ENCODE data around the gene VTN. TPM values are rescaled to one million over a fixed set of nuclear protein-coding genes. Genes with fewer than 3 reads are reported as not detected.
A peak's percentile ranks its signal among the peaks of the same experiment; 100 is the strongest.

VTN gene
- total and polyA plus RNA-seq, 3 experiments from 2014 or later = 0.18 to 0.57 TPM; not detected in 1

DNA sequence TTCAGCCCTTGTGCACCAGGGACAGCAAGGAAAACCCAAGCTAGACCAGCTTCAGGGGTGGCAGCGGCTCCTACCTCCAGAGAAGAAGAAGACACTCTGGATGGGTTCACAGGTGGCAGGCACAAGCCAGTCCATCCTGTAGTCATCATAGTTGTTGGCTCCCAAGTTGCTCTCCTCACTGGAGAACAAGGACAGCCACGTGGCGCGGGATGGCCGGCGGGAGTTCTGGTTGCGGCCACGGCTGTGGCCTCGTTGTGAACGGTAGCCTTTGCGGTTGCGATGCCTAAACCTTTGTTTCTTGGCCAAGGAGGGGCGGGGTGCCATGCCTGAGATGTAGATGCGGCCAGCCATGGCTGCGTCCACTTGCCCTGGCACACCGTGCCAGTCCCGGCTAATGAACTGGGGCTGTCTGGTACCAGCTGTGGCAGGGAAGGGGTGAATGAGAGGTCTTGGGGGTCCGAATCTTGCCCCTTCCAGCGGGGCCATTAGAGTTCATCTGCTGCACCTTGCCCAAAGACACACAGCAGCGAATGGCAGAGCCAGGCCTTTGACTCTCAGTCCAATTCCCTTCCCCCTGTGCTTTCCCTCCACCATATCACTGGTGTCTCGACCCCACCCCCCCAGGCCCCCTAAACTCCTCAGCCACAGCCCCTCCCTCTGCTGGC is 2.3 kb downstream of the VTN start:
- Mint-ChIP-seq H3K4me1 (peaks cover 6 to 12% (median 9%) of the 10 kb centered on the region in 3 donors), H3K4me3 (no peak overlapping the region), H3K36me3 (peaks cover 0 to 23% (median 0%) of the 10 kb centered on the region in 3 donors), H3K9me3 (no peaks in the 10 kb centered on the region), H3K27ac (peak overlapping the region in 2 of 8 donors; percentile 72 to 77), H3K27me3 (no peaks in the 10 kb centered on the region)
- peaks cover 12% of the 10 kb centered on the region for H3K4me1 ChIP-seq (ENCODE audit: insufficient read depth, low read length)
- no peak for DNase-seq
- no peaks in the 10 kb centered on the region for H3K9me3 ChIP-seq (ENCODE audit: low read length)
- no peak overlapping the region for H3K27ac ChIP-seq (ENCODE audit: low read depth, low read length)
- CTCF ChIA-PET = interaction anchor here (1.0 kb wide), 2 partner anchors 36 to 49 kb away, joined by 3 read pairs; no protein-coding TSS in a partner anchor
- POLR2A ChIA-PET = interaction anchor here (3.1 kb wide), 1 partner anchor 10 kb away, joined by 10 read pairs; the partner anchor contains the start of gene POLDIP2
- H3K27me3 ChIP-seq (ENCODE audit: insufficient read depth, low read length, poor library complexity, severe bottlenecking) = no peaks in the 10 kb centered on the region
- no peaks in the 10 kb centered on the region for H3K36me3 ChIP-seq (ENCODE audit: insufficient read depth, low read length)
- no peak overlapping the region for H3K4me3 ChIP-seq (ENCODE audit: low read length)

DNA sequence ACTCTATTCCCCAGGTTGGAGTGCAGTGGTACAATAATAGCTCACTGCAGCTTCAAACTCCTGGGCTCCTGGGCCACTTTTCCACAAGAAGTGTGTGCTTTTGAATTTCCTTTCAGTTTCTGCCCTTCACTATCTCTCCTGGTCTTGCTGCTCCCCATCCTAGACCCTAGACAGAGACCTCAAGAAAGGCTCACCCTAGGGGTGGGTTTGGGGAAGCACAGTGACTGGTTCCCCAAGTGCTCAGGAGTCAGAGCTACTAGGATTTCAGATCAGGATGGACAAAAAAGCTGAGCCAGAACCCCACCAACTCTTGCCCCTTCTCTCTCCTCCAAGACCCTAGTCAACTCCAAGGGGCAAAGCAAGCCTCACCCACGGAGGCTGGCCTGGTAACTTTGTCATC is 3.5 kb downstream of the VTN start:
- no peaks in the 10 kb centered on the region for H3K27me3 Mint-ChIP-seq
- Histone ChIP-seq H3K27me3 (ENCODE audit: insufficient read depth, low read length, poor library complexity, severe bottlenecking) (no peaks in the 10 kb centered on the region), H3K4me3 (ENCODE audit: low read length) (no peak overlapping the region), H3K9me3 (ENCODE audit: low read length) (no peaks in the 10 kb centered on the region), H3K27ac (ENCODE audit: low read depth, low read length) (no peak overlapping the region), H3K36me3 (ENCODE audit: insufficient read depth, low read length) (peaks cover 7% of the 10 kb centered on the region), H3K4me1 (ENCODE audit: insufficient read depth, low read length) (peaks cover 7% of the 10 kb centered on the region)
- CTCF ChIA-PET = no interaction called here
- DNase-seq = no peak
- H3K4me3 Mint-ChIP-seq = peak overlapping the region in 1 of 7 donors; percentile 74
- POLR2A ChIA-PET = interaction anchor here (0.7 to 3.1 kb wide), 2 partner anchors 9 to 18 kb away, joined by 3 to 10 read pairs; partner anchors contain the start of gene POLDIP2
- peaks cover 0 to 34% (median 0%) of the 10 kb centered on the region in 3 donors for H3K36me3 Mint-ChIP-seq
- peaks cover 3 to 6% (median 5%) of the 10 kb centered on the region in 3 donors for H3K4me1 Mint-ChIP-seq
- peak overlapping the region in 2 of 8 donors; percentile 38 to 40 for H3K27ac Mint-ChIP-seq
- no peaks in the 10 kb centered on the region for H3K9me3 Mint-ChIP-seq

DNA sequence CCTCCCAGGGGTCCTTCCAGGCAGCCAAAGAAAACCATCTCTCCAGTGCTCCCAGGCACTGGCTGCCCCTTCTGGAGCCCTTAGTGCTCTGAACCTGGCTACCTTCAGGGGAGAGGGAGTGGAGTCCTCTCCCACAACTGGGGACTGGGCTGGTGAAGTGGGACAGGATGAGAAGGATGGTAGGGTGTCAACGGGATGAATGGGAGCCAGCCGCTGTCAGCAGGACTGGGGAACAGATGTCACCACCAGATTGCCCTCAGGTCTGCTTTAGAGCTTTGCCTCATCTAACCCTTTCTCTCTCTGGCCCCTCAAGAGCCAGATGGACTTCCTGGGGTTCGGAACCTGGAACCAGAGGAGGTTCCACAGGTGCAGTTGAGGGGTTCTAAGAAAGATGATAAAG is 4.6 kb downstream of the VTN start:
- Histone ChIP-seq H3K36me3 (ENCODE audit: insufficient read depth, low read length) (peaks cover 18% of the 10 kb centered on the region), H3K27me3 (ENCODE audit: insufficient read depth, low read length, poor library complexity, severe bottlenecking) (no peaks in the 10 kb centered on the region), H3K4me1 (ENCODE audit: insufficient read depth, low read length) (peaks cover 1% of the 10 kb centered on the region), H3K27ac (ENCODE audit: low read depth, low read length) (no peak overlapping the region), H3K4me3 (ENCODE audit: low read length) (no peak overlapping the region), H3K9me3 (ENCODE audit: low read length) (no peaks in the 10 kb centered on the region)
- Mint-ChIP-seq H3K27ac (no peak overlapping the region), H3K4me3 (peak overlapping the region in 1 of 7 donors; percentile 40), H3K27me3 (no peaks in the 10 kb centered on the region), H3K4me1 (no peaks in the 10 kb centered on the region), H3K9me3 (no peaks in the 10 kb centered on the region), H3K36me3 (peaks cover 0 to 43% (median 3%) of the 10 kb centered on the region in 3 donors)
- no peak for DNase-seq
- POLR2A ChIA-PET = no interaction called here
- CTCF ChIA-PET = interaction anchor here (1.1 kb wide), 1 partner anchor 8 kb away, joined by 4 read pairs; no protein-coding TSS in a partner anchor

DNA sequence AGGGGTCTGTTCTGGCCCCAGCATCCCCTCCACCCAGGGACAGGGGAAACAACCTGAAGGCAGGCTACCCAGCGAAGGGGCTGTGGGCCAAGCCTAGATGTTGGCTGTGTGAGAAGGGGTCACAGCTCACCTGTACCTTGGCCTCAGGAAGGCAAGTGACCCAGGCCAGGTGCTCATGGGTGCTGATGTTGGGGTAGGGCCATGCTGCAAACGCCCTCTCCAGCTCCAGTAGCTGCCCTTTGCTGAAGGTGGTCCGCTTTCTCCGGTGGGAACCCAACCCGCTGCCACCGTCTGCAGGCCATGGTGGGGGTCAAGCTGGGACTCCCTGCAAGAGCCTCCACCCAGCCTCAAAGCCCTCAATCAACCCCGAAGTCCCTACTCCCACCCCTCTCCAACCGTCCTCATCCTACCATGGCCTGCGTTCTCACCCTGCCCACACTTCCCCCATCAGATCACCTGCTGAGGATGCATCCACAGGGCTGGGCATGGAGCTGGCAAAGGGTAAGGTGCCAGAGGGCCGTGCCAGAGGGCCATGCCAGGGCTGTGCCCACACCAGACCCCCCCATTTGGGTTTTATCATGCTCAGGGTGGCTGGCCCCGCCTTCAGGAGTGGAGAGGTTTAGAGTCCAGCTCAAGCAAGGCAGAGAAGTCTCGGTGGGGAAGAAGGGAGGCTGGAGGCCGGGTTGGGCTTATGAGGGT is 5.3 kb downstream of the VTN start, which contains the start of gene SEBOX:
SEBOX (minus strand) TSS at position 535 of the 699 bp plus-strand sequence; CDS start at position 487, 48 bp downstream.
- Mint-ChIP-seq H3K4me1 (no peaks in the 10 kb centered on the region), H3K27me3 (no peaks in the 10 kb centered on the region), H3K27ac (peak within 1 kb of the TSS in 1 of 8 donors; percentile 82), H3K36me3 (peaks cover 0 to 48% (median 3%) of the 10 kb centered on the region in 3 donors), H3K4me3 (peak within 1 kb of the TSS in 1 of 7 donors; percentile 40), H3K9me3 (no peaks in the 10 kb centered on the region)
- Histone ChIP-seq H3K36me3 (ENCODE audit: insufficient read depth, low read length) (peaks cover 24% of the 10 kb centered on the region), H3K9me3 (ENCODE audit: low read length) (no peaks in the 10 kb centered on the region), H3K27me3 (ENCODE audit: insufficient read depth, low read length, poor library complexity, severe bottlenecking) (no peaks in the 10 kb centered on the region), H3K4me1 (ENCODE audit: insufficient read depth, low read length) (no peaks in the 10 kb centered on the region), H3K4me3 (ENCODE audit: low read length) (no peak within 1 kb of the TSS), H3K27ac (ENCODE audit: low read depth, low read length) (no peak within 1 kb of the TSS)
- ChIA-PET CTCF (interaction anchor here (1.1 kb wide), 1 partner anchor 9 kb away, joined by 4 read pairs; no protein-coding TSS in a partner anchor), POLR2A (no interaction called here)
- no peak for DNase-seq

GRCh38 chr17:28363776-28364650 is 6.1 kb downstream of the VTN start:
- Histone ChIP-seq H3K36me3 (ENCODE audit: insufficient read depth, low read length) (peaks cover 30% of the 10 kb centered on the region), H3K27me3 (ENCODE audit: insufficient read depth, low read length, poor library complexity, severe bottlenecking) (no peaks in the 10 kb centered on the region), H3K27ac (ENCODE audit: low read depth, low read length) (no peak overlapping the region), H3K4me1 (ENCODE audit: insufficient read depth, low read length) (no peaks in the 10 kb centered on the region), H3K9me3 (ENCODE audit: low read length) (no peaks in the 10 kb centered on the region), H3K4me3 (ENCODE audit: low read length) (no peak overlapping the region)
- Mint-ChIP-seq H3K27me3 (no peaks in the 10 kb centered on the region), H3K9me3 (no peaks in the 10 kb centered on the region), H3K4me3 (no peak overlapping the region), H3K27ac (no peak overlapping the region), H3K4me1 (no peaks in the 10 kb centered on the region), H3K36me3 (peaks cover 0 to 54% (median 7%) of the 10 kb centered on the region in 3 donors)
- no peak for DNase-seq
- CTCF ChIA-PET = no interaction called here
- POLR2A ChIA-PET = no interaction called here

DNA sequence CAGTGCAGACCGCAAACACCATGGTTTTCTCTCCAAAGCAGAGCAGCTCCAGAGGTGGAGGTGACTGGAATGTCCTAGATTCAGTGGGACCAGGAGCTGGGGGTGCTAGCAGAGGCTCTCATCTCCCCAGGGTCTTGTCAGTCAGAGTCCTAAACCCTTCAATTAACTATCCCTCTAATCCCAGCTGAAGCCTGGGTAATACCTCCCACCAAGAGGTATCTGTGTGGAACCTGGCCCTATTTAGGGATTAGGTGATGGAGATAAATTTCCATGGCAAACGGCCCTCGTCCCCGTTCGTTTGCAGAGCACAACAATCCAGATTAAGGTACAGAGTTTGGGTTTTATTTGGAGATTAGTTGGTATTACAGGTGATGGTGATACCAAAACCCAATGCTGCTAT is 6.9 kb downstream of the VTN start:
- ChIA-PET CTCF (no interaction called here), POLR2A (no interaction called here)
- H3K27ac ChIP-seq (ENCODE audit: low read depth, low read length) = no peak overlapping the region
- peaks cover 3 to 6% (median 4%) of the 10 kb centered on the region in 3 donors for H3K4me1 Mint-ChIP-seq
- H3K9me3 ChIP-seq (ENCODE audit: low read length) = no peaks in the 10 kb centered on the region
- DNase-seq = no peak
- no peak overlapping the region for H3K4me3 Mint-ChIP-seq
- H3K4me3 ChIP-seq (ENCODE audit: low read length) = no peak overlapping the region
- H3K27me3 Mint-ChIP-seq = no peaks in the 10 kb centered on the region
- no peaks in the 10 kb centered on the region for H3K27me3 ChIP-seq (ENCODE audit: insufficient read depth, low read length, poor library complexity, severe bottlenecking)
- H3K4me1 ChIP-seq (ENCODE audit: insufficient read depth, low read length) = peaks cover 7% of the 10 kb centered on the region
- peaks cover 0 to 61% (median 7%) of the 10 kb centered on the region in 3 donors for H3K36me3 Mint-ChIP-seq
- peaks cover 32% of the 10 kb centered on the region for H3K36me3 ChIP-seq (ENCODE audit: insufficient read depth, low read length)
- H3K9me3 Mint-ChIP-seq = no peaks in the 10 kb centered on the region
- H3K27ac Mint-ChIP-seq = no peak overlapping the region

DNA sequence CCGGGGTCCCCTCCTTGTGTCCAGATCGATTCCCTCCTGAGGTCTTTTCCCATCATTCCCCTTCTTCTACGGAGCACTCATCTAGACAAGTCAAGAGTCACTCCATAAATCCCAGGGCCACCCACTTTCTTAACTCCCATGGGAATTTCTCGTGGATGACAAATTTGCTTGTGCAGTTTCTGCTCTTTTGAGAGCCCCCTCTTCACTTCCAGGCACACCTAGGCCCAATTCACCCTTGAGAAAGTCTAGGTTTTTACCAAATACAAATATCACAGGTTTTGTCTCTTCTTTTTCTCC is 12.3 kb downstream of the VTN start:
- peaks cover 47% of the 10 kb centered on the region for H3K36me3 ChIP-seq (ENCODE audit: insufficient read depth, low read length)
- DNase-seq = no peak
- peak overlapping the region; percentile 89 for H3K4me3 ChIP-seq (ENCODE audit: low read length)
- H3K4me3 Mint-ChIP-seq = peak overlapping the region; percentile 91 to 96 (median 93)
- H3K27ac Mint-ChIP-seq = peak overlapping the region; percentile 92 to 98 (median 96)
- no peaks in the 10 kb centered on the region for H3K27me3 Mint-ChIP-seq
- H3K4me1 Mint-ChIP-seq = peaks cover 24 to 35% (median 25%) of the 10 kb centered on the region in 3 donors
- H3K27ac ChIP-seq (ENCODE audit: low read depth, low read length) = peak overlapping the region; percentile 81
- peaks cover 0 to 72% (median 11%) of the 10 kb centered on the region in 3 donors for H3K36me3 Mint-ChIP-seq
- H3K9me3 ChIP-seq (ENCODE audit: low read length) = no peaks in the 10 kb centered on the region
- no peaks in the 10 kb centered on the region for H3K9me3 Mint-ChIP-seq
- no peaks in the 10 kb centered on the region for H3K27me3 ChIP-seq (ENCODE audit: insufficient read depth, low read length, poor library complexity, severe bottlenecking)
- H3K4me1 ChIP-seq (ENCODE audit: insufficient read depth, low read length) = peaks cover 22% of the 10 kb centered on the region
- ChIA-PET POLR2A (interaction anchor here (1.0 to 5.4 kb wide), 7 partner anchors 9 to 362 kb away, joined by 3 to 62 read pairs (median 8); partner anchors contain the start of genes IFT20, RPL23A, SARM1 and TNFAIP1), CTCF (interaction anchor here (1.0 to 4.5 kb wide), 8 partner anchors 13 to 49 kb away, joined by 3 to 30 read pairs (median 4); partner anchors contain the start of genes IFT20, TMEM97, TNFAIP1 and VTN)

Data from CD8-positive, alpha-beta memory T cell (primary cell).